SK-N-SH treated with all-trans-retinoic acid at 6 μM for 48 hours (cell line): Measurements from ENCODE around the gene MRPL3.

Experiments used
- ATAC-seq: fragments of 200-7000 bp; cut with Tn5 transposase; 3 replicates; pipeline ENCODE4 v1.9.1; 2020; ENCODE audit warnings: mild to moderate bottlenecking, moderate library complexity
- ARNTL ChIP-seq: fragments of 450-650 bp; formaldehyde crosslinking; IDR thresholded peaks from 2 replicates; pipeline ENCODE4 v1.5.0; 2020; ENCODE audit warnings: low read depth, mild to moderate bottlenecking, moderate library complexity, borderline replicate concordance
- BACH2 ChIP-seq: fragments of 250-450 bp; sonication (Bioruptor Pico); IDR thresholded peaks from 2 replicates; pipeline ENCODE4 v1.9.0; 2021; ENCODE audit warnings: mild to moderate bottlenecking, borderline replicate concordance
- CREB5 ChIP-seq: fragments of 250-450 bp; sonication (Bioruptor Pico); IDR thresholded peaks from 2 replicates; pipeline ENCODE4 v1.5.1; 2020; ENCODE audit warnings: low read depth, mild to moderate bottlenecking, moderate library complexity
- CSDC2 ChIP-seq: fragments of 250-450 bp; sonication (Bioruptor Pico); IDR thresholded peaks from 2 replicates; pipeline ENCODE4 v1.5.0; 2020; ENCODE audit warnings: mild to moderate bottlenecking, moderate library complexity
- CSRNP3 ChIP-seq: fragments of 250-450 bp; sonication (Bioruptor Pico); IDR thresholded peaks from 2 replicates; pipeline ENCODE4 v1.5.1; 2021; ENCODE audit warnings: mild to moderate bottlenecking, moderate library complexity
- ESRRG ChIP-seq: fragments of 250-450 bp; sonication (Bioruptor Pico); IDR thresholded peaks from 2 replicates; pipeline ENCODE4 v1.6.1; 2021; ENCODE audit warnings: mild to moderate bottlenecking
- GLIS3 ChIP-seq: fragments of 250-450 bp; sonication (Bioruptor Pico); IDR thresholded peaks from 2 replicates; pipeline ENCODE4 v1.5.0; 2020; ENCODE audit warnings: mild to moderate bottlenecking, moderate library complexity
- ISL1 ChIP-seq: fragments of 250-450 bp; sonication (Bioruptor Pico); IDR thresholded peaks from 2 replicates; pipeline ENCODE4 v2.1.2; 2022; ENCODE audit warnings: mild to moderate bottlenecking, moderate library complexity
- OSR1 ChIP-seq: fragments of 250-450 bp; sonication (Bioruptor Pico); IDR thresholded peaks from 2 replicates; pipeline ENCODE4 v1.8.0; 2022; ENCODE audit warnings: moderate library complexity, mild to moderate bottlenecking, inconsistent platforms
- PATZ1 ChIP-seq: fragments of 250-450 bp; sonication (Bioruptor Pico); IDR thresholded peaks from 2 replicates; pipeline ENCODE4 v1.8.0; 2020; ENCODE audit warnings: mild to moderate bottlenecking, moderate library complexity, borderline replicate concordance
- PPARA ChIP-seq: fragments of 250-450 bp; sonication (Bioruptor Pico); IDR thresholded peaks from 2 replicates; pipeline ENCODE4 v1.5.0; 2020; ENCODE audit warnings: mild to moderate bottlenecking, borderline replicate concordance
- RARB ChIP-seq: fragments of 250-450 bp; sonication (Bioruptor Pico); IDR thresholded peaks from 2 replicates; pipeline ENCODE4 v1.8.0; 2021; ENCODE audit warnings: mild to moderate bottlenecking, moderate library complexity
- SNAI2 ChIP-seq: fragments of 250-450 bp; sonication (Bioruptor Pico); IDR thresholded peaks from 2 replicates; pipeline ENCODE4 v1.5.0; 2020; ENCODE audit warnings: mild to moderate bottlenecking, moderate library complexity
- TCF4 ChIP-seq: fragments of 250-450 bp; sonication (Bioruptor Pico); IDR thresholded peaks from 2 replicates; pipeline ENCODE4 v1.8.0; 2021; ENCODE audit warnings: mild to moderate bottlenecking, moderate library complexity, borderline replicate concordance
- TOX ChIP-seq: fragments of 250-450 bp; sonication (Bioruptor Pico); IDR thresholded peaks from 2 replicates; pipeline ENCODE4 v1.8.0; 2021; ENCODE audit warnings: mild to moderate bottlenecking, moderate library complexity, borderline replicate concordance
- TSHZ2 ChIP-seq: fragments of 250-450 bp; sonication (Bioruptor Pico); IDR thresholded peaks from 2 replicates; pipeline ENCODE4 v1.5.0; 2020; ENCODE audit warnings: mild to moderate bottlenecking, moderate library complexity
- ZC3H10 ChIP-seq: fragments of 250-450 bp; sonication (Bioruptor Pico); IDR thresholded peaks from 2 replicates; pipeline ENCODE4 v1.5.1; 2021; ENCODE audit warnings: mild to moderate bottlenecking, moderate library complexity
- ZFP3 ChIP-seq: fragments of 250-450 bp; sonication (Bioruptor Pico); IDR thresholded peaks from 2 replicates; pipeline ENCODE4 v1.5.0; 2020; ENCODE audit warnings: mild to moderate bottlenecking, moderate library complexity
- ZFP30 ChIP-seq: fragments of 450-650 bp; formaldehyde crosslinking; IDR thresholded peaks from 2 replicates; pipeline ENCODE4 v1.5.0; 2022; ENCODE audit warnings: mild to moderate bottlenecking, moderate library complexity
- ZNF565 ChIP-seq: fragments of 450-650 bp; formaldehyde crosslinking; conservative IDR thresholded peaks from 2 replicates; pipeline ENCODE4 v1.5.0; 2020; ENCODE audit warnings: low read depth, mild to moderate bottlenecking, moderate library complexity
- ZNF70 ChIP-seq: fragments of 450-650 bp; formaldehyde crosslinking; IDR thresholded peaks from 2 replicates; pipeline ENCODE4 v1.5.0; 2020; ENCODE audit warnings: mild to moderate bottlenecking, moderate library complexity
- ZNF8 ChIP-seq: fragments of 450-650 bp; formaldehyde crosslinking; IDR thresholded peaks from 2 replicates; pipeline ENCODE4 v1.5.0; 2020; ENCODE audit warnings: mild to moderate bottlenecking, moderate library complexity

The MRPL3 gene

GRCh38 chr3:131532645-131533044, 29.9 kb upstream of the MRPL3 start:
- no peak for ATAC-seq
- TF ChIP-seq ZC3H10 (CRISPR knock-in tag), result no peak
- TF ChIP-seq SNAI2 (CRISPR knock-in tag), result no peak
- TF ChIP-seq ZNF565 (CRISPR knock-in tag), result no peak
- TF ChIP-seq ZNF70 (CRISPR knock-in tag), result no peak
- TF ChIP-seq ARNTL, result no peak
- no peak for TF ChIP-seq RARB (CRISPR knock-in tag)

GRCh38 chr3:131530843-131531242, 28.1 kb upstream of the MRPL3 start:
- TF ChIP-seq ZFP3 (CRISPR knock-in tag), result no peak
- TF ChIP-seq PPARA (CRISPR knock-in tag), result no peak
- no peak for TF ChIP-seq ZC3H10 (CRISPR knock-in tag)
- TF ChIP-seq PATZ1 (CRISPR knock-in tag), result no peak
- no peak for TF ChIP-seq SNAI2 (CRISPR knock-in tag)
- TF ChIP-seq CREB5 (CRISPR knock-in tag), result no peak
- no peak for TF ChIP-seq CSRNP3 (CRISPR knock-in tag)
- no peak for TF ChIP-seq ZNF8 (CRISPR knock-in tag)
- no peak for TF ChIP-seq RARB (CRISPR knock-in tag)
- no peak for TF ChIP-seq ZNF70 (CRISPR knock-in tag)
- no peak for TF ChIP-seq CSDC2 (CRISPR knock-in tag)
- TF ChIP-seq ZFP30, result no peak
- no peak for TF ChIP-seq OSR1 (CRISPR knock-in tag)
- no peak for TF ChIP-seq ESRRG (CRISPR knock-in tag)
- no peak for TF ChIP-seq TOX (CRISPR knock-in tag)
- no peak for TF ChIP-seq ISL1
- TF ChIP-seq ARNTL, result no peak
- no peak for TF ChIP-seq BACH2 (CRISPR knock-in tag)
- TF ChIP-seq TSHZ2 (CRISPR knock-in tag), result no peak
- no peak for TF ChIP-seq TCF4 (CRISPR knock-in tag)
- no peak for ATAC-seq

GRCh38 chr3:131530388-131530787, 27.6 kb upstream of the MRPL3 start:
- TF ChIP-seq TSHZ2 (CRISPR knock-in tag) (no peak), PATZ1 (CRISPR knock-in tag) (no peak), ARNTL (no peak), ZNF8 (CRISPR knock-in tag) (no peak), BACH2 (CRISPR knock-in tag) (no peak), ZNF70 (CRISPR knock-in tag) (no peak), TCF4 (CRISPR knock-in tag) (no peak), ESRRG (CRISPR knock-in tag) (no peak), ZFP3 (CRISPR knock-in tag) (no peak), GLIS3 (CRISPR knock-in tag) (no peak), CREB5 (CRISPR knock-in tag) (no peak), ZFP30 (no peak)
- no peak for ATAC-seq
